GM18499 (cell line): ENCODE results near the gene NAPB.
A peak's percentile ranks its signal among the peaks of the same experiment; 100 is the strongest.

Experiments
- ATAC-seq: cut with Tn5 transposase; IDR thresholded peaks from one replicate; pipeline ENCODE4 v1.9.1; 2021; ENCODE audit warnings: moderate number of reproducible peaks; ENCODE audit not compliant: insufficient read depth, unreplicated experiment

The NAPB gene

GRCh38 chr20:23370873-23371272, 50.4 kb downstream of the NAPB start:
- ATAC-seq: no peak

GRCh38 chr20:23370274-23370673, 51.0 kb downstream of the NAPB start:
- ATAC-seq: no peak

- no peak for ATAC-seq
Observed at GRCh38 chr20:23369072-23369823, 52.0 kb downstream of the NAPB start.

GRCh38 chr20:23368316-23369071, 52.8 kb downstream of the NAPB start:
- ATAC-seq: no peak

- ATAC-seq: no peak
Observed at GRCh38 chr20:23367770-23368169, 53.5 kb downstream of the NAPB start.

GRCh38 chr20:23366384-23366783, 54.9 kb downstream of the NAPB start:
- no peak for ATAC-seq

- no peak for ATAC-seq
Observed at GRCh38 chr20:23365390-23366165, 55.7 kb downstream of the NAPB start.

- ATAC-seq: no peak
Observed at GRCh38 chr20:23363257-23363649, 58.0 kb downstream of the NAPB start.

- ATAC-seq: peak; percentile 2
Observed at GRCh38 chr20:23362392-23363256, 58.7 kb downstream of the NAPB start.

- peak; percentile 28 for ATAC-seq
Observed at GRCh38 chr20:23361476-23362391, 59.6 kb downstream of the NAPB start, which contains the start of gene GZF1. TSS of gene GZF1 (plus strand) at chr20:23362182. CDS start at chr20:23364384, 2,202 bp downstream.

GRCh38 chr20:23361119-23361475, 60.2 kb downstream of the NAPB start:
- ATAC-seq: no peak

GRCh38 chr20:23360531-23360930, 60.8 kb downstream of the NAPB start:
- no peak for ATAC-seq

- ATAC-seq: no peak
Observed at GRCh38 chr20:23358923-23359593, 62.2 kb downstream of the NAPB start.

GRCh38 chr20:23358563-23358906, 62.8 kb downstream of the NAPB start:
- ATAC-seq: no peak

GRCh38 chr20:23357767-23358562, 63.3 kb downstream of the NAPB start:
- ATAC-seq: peak; percentile 37

- no peak for ATAC-seq
Observed at GRCh38 chr20:23356203-23356602, 65.1 kb downstream of the NAPB start.

- peak; percentile 17 for ATAC-seq
Observed at GRCh38 chr20:23350904-23351838, 70.1 kb downstream of the NAPB start.
